Loucy (cell line): ENCODE results near the gene BTD.

Experiments
- CTCF ChIP-seq: fragments of 200-600 bp; sonication (generic); conservative IDR thresholded peaks from 2 replicates; pipeline ENCODE4 v1.5.1; 2014; ENCODE audit warnings: mild to moderate bottlenecking, antibody characterized with exemption, low read length
- EZH2phosphoT487 ChIP-seq: fragments of 200-600 bp; IDR thresholded peaks from 2 replicates; pipeline ENCODE4 v1.6.1; 2018; ENCODE audit warnings: antibody characterized with exemption, mild to moderate bottlenecking, moderate library complexity, borderline replicate concordance

- no peak for TF ChIP-seq CTCF
- TF ChIP-seq EZH2phosphoT487: no peak
Measured at GRCh38 chr3:15664144-15664543, 62.6 kb downstream of the BTD start.
